Mesodermal cell (in vitro differentiated cells): ENCODE results near the gene FAIM.
"Not testable (repeated sequence)": the region's sequence is repeated elsewhere in the genome, so short reads cannot be mapped to it uniquely, and the experiment has no call there.

Source experiments
- H3K27ac ChIP-seq: 2 replicates; pipeline ENCODE4 v1.7.0; 2013; ENCODE audit warnings: mild to moderate bottlenecking, low read depth, low read length, moderate library complexity; ENCODE audit not compliant: severe bottlenecking
- H3K36me3 ChIP-seq: 2 replicates; pipeline ENCODE4 v1.7.1; 2013; ENCODE audit warnings: mild to moderate bottlenecking, low read length, moderate library complexity; ENCODE audit not compliant: control insufficient read depth, insufficient read depth
- H3K4me1 ChIP-seq: one replicate; pipeline ENCODE4 v1.7.1; 2013; ENCODE audit warnings: mild to moderate bottlenecking, low read length; ENCODE audit not compliant: insufficient read depth, control insufficient read depth, poor library complexity, severe bottlenecking
- H3K4me3 ChIP-seq: 2 replicates; pipeline ENCODE4 v1.7.0; 2013; ENCODE audit warnings: low read length, control low read depth, mild to moderate bottlenecking; ENCODE audit not compliant: insufficient read depth, poor library complexity, severe bottlenecking; ENCODE audit errors: extremely low read depth
- H3K9me3 ChIP-seq: 2 replicates; pipeline ENCODE4 v1.7.1; 2013; ENCODE audit warnings: mild to moderate bottlenecking, low read length, moderate library complexity; ENCODE audit not compliant: control insufficient read depth
- WGBS, 2 experiments: methylation state at CpG; one replicate each; pipeline ENCODE4 v1.1.5; 2013; ENCODE audit warnings: missing lambda C conversion rate in 2 of 2; ENCODE audit not compliant: insufficient coverage in 2 of 2; 5-methylcytosine and 5-hydroxymethylcytosine counted together

The FAIM gene

DNA sequence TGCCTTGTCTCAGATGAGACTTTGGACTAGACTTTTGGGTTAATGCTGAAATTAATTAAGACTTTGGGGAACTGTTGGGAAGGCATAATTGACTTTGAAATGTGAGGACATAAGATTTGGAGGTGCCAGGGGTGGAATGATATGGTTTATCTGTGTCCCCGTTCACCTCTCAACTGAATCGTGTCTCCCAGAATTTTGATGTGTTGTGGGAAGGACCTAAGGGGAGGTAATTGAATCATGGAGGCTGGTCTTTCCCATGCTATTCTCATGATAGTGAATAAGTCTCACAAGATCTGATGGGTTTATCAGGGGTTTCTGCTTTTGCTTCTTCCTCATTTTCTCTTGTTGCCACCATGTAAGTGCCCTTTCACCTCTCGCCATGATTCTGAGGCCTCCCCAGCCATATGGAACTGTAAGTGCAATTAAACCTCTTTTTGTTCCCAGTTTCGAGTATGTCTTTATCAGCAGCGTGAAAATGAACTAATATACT is 4.4 kb upstream of the FAIM start:
- H3K4me3 ChIP-seq, H3K36me3 ChIP-seq, H3K4me1 ChIP-seq, H3K27ac ChIP-seq, H3K9me3 ChIP-seq: not testable (repeated sequence)
- 95 to 100% methylated on average over 3 of the region's 5 CpGs for WGBS, 2 experiments

DNA sequence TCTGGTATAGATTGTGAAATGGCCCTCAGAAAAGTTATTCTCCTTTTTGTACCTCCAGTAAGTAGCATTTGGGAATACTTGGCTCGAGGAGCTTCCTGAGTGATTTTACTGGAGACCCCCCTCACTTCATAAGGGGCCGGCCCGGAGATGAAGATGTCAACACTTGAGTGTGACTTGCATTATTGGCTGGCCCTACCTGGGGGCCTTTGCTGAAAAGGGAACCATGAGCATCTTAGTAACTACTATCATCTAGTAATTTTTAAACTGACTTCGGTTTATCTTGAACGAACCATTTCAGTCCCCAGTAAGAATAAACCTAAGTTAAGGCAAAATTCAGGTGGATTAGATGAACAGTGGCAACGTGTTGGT is 1.3 kb downstream of the FAIM start:
- H3K9me3 ChIP-seq, result no peaks in the 10 kb centered on the region
- H3K4me3 ChIP-seq, result no peak overlapping the region
- WGBS, 2 experiments, result 72 to 88% methylated on average over 1 to 4 of the region's 6 CpGs
- no peaks in the 10 kb centered on the region for H3K36me3 ChIP-seq
- no peaks in the 10 kb centered on the region for H3K4me1 ChIP-seq
- H3K27ac ChIP-seq, result no peak overlapping the region

DNA sequence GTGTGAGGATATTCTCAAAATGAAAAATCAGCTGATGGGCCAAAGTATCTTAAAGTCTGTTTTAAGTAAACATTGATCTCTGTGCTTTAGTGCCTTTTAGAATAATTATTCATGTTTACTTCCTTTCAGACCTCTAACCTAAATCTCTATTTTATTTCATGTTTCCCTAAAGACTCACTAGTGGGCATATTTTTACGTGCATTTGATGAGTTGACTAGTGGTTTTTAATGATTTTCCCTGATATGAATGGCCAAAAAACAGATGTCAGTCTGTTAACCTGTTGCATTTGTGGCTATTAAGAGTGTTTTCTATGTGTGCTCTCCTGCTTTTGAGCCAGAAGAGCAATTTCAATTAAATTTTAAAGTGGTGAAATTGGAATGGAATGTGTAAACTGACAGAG is 6.9 kb downstream of the FAIM start:
- Histone ChIP-seq H3K27ac (no peak overlapping the region), H3K9me3 (no peaks in the 10 kb centered on the region), H3K4me3 (no peak overlapping the region), H3K36me3 (no peaks in the 10 kb centered on the region), H3K4me1 (no peaks in the 10 kb centered on the region)
- WGBS, 2 experiments, result 100% methylated on average over 1 of the region's 1 CpG; no CpG with 5 or more reads in 1 of the 2 experiments

DNA sequence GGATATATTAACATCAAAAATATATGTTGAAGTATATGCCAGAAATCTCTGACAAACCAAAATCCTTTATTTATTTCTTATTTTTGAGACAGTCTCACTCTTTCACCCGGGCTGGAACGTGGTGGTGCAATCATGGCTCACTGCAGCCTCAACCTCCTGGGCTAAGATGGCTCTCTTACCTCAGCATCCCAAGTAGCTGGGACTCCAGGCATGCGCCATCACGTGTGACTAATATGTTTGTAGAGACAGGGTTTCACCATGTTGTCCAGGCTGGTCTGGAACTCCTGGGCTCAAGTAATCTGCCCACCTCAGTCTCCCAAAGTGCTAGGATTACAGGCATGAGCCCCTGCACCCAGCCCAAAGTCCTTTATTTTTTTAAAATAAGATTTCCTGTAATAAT is 11.9 kb downstream of the FAIM start:
- WGBS, 2 experiments, result 89 to 91% methylated on average over 2 to 4 of the region's 4 CpGs

DNA sequence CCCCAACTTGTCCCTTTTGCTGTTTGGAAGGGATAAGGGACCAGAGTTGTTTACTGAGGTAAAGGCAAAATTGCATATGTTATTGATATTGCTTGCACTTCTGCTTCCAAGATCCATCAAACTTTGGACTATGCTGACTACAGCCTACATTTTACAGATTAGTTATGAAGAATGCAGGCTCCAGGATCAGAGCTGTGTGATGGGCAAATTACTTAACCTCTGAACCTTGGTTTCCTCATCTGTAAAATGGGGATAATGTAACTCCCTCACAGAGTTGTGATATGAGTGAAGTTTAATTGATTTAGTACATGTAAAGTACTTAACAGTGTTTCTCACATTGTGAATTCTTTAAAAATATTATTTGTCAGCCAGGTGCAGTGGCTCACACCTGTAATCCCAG is 15.9 kb downstream of the FAIM start:
- H3K4me1 ChIP-seq, result no peaks in the 10 kb centered on the region
- H3K36me3 ChIP-seq, result no peaks in the 10 kb centered on the region
- no peak overlapping the region for H3K4me3 ChIP-seq
- H3K9me3 ChIP-seq, result no peaks in the 10 kb centered on the region
- no peak overlapping the region for H3K27ac ChIP-seq

More for the DNA sequence above, 11.9 kb downstream of the FAIM start:
- no peak overlapping the region for H3K27ac ChIP-seq
- H3K4me1 ChIP-seq, result no peaks in the 10 kb centered on the region
- no peak overlapping the region for H3K4me3 ChIP-seq
- H3K36me3 ChIP-seq, result no peaks in the 10 kb centered on the region
- H3K9me3 ChIP-seq, result no peaks in the 10 kb centered on the region

DNA sequence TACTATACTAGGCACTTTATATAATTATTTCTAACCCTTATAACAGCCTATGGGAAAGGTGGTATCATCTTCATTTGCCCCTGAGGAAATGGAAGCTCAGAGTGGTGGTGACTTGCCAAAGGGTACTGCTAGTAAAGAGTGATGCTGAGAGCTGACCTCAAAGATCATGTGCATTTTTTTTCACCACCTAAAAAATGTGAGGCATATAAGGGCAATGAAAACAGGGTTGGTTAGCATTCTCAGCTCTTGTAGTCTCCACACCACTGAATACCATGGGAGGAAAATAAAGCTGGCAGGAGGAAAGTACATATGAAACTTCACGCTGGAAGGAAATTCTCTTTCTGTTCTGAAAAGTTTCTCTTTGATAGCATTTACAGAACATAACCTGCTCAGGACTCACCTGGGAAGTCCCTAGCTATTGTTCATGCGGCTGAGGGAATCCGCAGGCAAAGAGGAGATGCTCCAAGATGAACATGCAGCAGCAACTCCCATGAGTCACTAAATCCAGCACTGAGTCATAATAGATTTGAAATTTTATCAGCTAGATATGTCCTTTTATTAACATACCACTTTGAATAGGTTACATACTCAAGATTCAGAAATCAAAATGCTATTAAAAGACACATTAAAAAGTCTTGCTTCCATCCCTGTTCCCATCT is 17.3 kb downstream of the FAIM start:
- no peaks in the 10 kb centered on the region for H3K36me3 ChIP-seq
- H3K4me3 ChIP-seq, result no peak overlapping the region
- H3K4me1 ChIP-seq, result no peaks in the 10 kb centered on the region
- WGBS, 2 experiments, result 88 to 100% methylated on average over 3 of the region's 3 CpGs
- H3K9me3 ChIP-seq, result no peaks in the 10 kb centered on the region
- H3K27ac ChIP-seq, result no peak overlapping the region

DNA sequence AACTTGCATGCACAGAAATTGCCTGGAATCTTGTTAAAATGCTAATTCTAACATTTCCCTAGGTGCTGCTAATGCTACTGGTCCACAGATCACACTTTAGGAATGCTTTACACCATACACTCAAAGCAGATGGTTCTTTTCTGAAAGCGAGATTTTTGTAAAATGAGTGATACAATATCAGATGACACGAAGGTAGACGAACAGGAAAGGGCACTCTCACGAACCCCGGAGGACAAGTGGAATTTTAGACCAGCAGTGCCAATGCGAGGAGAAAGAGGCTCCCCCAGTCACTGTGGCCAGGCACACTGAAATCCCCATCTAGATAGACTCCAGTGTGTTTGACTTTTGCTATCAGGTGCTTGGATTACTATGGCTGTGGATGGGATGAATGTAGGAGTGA is 21.0 kb downstream of the FAIM start:
- 81 to 84% methylated on average over 5 of the region's 6 CpGs for WGBS, 2 experiments
- Histone ChIP-seq H3K4me3 (no peak overlapping the region), H3K4me1 (no peaks in the 10 kb centered on the region), H3K9me3 (no peaks in the 10 kb centered on the region), H3K27ac (no peak overlapping the region), H3K36me3 (no peaks in the 10 kb centered on the region)

DNA sequence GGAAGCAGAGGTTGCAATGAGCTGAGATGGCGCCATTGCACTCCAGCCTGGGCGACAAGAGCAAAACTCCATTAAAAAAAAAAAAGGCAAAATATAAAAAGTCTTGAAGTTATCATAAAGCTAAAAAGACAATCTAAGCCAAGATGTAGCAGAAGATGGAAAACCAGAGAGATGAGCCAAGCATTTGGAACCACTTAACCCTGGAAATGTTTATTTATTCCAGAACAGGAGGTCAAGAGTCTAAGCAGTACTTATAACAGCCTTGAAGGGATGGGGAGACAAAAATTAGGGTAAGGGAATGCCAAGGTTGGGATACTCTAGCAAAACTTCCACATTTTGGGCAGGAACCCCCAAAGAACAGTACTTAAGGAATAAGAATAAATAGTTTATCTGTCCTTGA is 30.1 kb downstream of the FAIM start:
- H3K4me3 ChIP-seq, result no peak overlapping the region
- no peak overlapping the region for H3K27ac ChIP-seq
- no CpG with 5 or more reads among the region's 2 CpGs for WGBS, 2 experiments
- H3K36me3 ChIP-seq, result no peaks in the 10 kb centered on the region
- H3K9me3 ChIP-seq, result peaks cover 13% of the 10 kb centered on the region
- H3K4me1 ChIP-seq, result no peaks in the 10 kb centered on the region

DNA sequence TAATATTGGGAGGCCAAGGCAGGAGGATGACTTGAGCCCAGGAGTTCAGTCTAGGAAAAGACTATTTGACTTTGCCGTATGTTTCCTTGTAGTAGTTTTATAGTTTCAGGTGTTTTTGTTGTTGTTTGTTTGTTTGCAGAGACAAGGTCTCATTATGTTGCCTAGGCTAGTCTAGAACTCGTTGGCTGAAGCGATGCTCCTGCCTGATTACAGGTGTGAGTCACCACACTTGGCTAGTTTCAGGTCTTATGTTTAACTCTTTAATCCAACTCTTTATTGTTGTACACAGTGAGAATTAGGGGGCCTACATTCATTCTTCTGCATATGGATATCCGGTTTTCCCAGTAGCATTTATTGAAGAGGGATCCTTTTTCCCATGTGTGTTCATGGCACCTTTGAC is 32.0 kb downstream of the FAIM start:
- Histone ChIP-seq H3K4me3 (no peak overlapping the region), H3K36me3 (no peaks in the 10 kb centered on the region), H3K4me1 (no peaks in the 10 kb centered on the region), H3K27ac (no peak overlapping the region), H3K9me3 (peaks cover 16% of the 10 kb centered on the region)
- 95 to 100% methylated on average over 2 to 3 of the region's 4 CpGs for WGBS, 2 experiments

DNA sequence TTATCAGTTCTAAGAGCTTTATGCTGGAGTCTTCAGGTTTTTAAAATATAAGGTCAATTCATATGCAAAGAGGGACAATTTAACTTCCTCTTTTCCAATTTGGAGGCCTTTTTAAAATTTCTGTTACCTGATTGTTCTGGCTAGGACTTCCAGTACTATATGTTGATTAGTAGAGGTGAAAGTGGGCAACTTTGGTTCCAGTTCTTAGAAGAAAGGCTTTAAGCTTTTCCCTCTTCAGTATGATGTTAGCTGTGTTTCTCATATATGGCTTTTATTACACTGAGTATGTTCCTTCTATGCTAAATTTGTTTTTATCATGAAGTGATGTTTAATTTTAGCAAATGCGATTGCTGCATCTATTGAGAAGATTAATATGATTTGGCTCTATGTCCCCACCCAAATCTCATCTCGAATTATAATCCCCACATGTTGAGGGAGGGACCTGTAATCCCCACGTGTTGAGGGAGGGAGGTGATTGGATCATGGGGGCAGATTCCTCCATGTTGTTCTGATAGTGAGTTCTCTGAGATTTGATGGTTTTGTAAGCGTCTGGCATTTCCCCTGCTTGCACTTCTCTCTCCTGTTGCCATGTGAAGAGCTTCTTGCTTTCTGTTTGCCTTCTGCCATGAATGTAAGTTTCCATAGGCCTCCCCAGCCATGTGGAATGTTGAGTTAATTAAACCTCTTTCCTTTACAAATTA is 33.8 kb downstream of the FAIM start:
- H3K9me3 ChIP-seq, result peaks cover 26% of the 10 kb centered on the region
- 40 to 100% methylated on average over 1 of the region's 4 CpGs for WGBS, 2 experiments
- no peak overlapping the region for H3K4me3 ChIP-seq
- no peaks in the 10 kb centered on the region for H3K4me1 ChIP-seq
- H3K27ac ChIP-seq, result no peak overlapping the region
- H3K36me3 ChIP-seq, result no peaks in the 10 kb centered on the region

DNA sequence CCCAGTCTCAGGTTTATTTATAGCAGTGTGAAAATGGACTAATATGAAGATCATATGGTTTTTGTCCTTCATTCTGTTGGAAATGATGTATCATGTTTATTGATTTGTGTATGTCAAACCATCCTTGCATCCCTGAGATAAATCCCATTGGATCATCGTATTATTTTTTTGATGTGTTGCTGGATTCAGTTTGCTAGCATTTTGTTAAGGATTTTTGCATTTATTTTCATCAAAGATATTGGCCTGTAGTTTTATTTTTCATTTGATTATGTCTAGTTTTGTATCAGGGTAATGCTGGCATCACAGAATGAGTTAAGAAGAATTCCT is 34.3 kb downstream of the FAIM start:
- WGBS, 2 experiments, result 100% methylated on average over 1 of the region's 1 CpG; no CpG with 5 or more reads in 1 of the 2 experiments
- Histone ChIP-seq H3K27ac (no peak overlapping the region), H3K4me3 (no peak overlapping the region), H3K4me1 (no peaks in the 10 kb centered on the region), H3K36me3 (no peaks in the 10 kb centered on the region), H3K9me3 (peaks cover 26% of the 10 kb centered on the region)
